Esophagus squamous epithelium (tissue), 5 donors: Measurements from ENCODE around the gene ANKRD42. TPM values are rescaled to one million over a fixed set of nuclear protein-coding genes. Genes with fewer than 3 reads are reported as not detected.

Experiments used
- DNase-seq: peaks from one replicate; lab custom pipeline; 2025; lab: John Stamatoyannopoulos, UW
- H3K27ac ChIP-seq, 4 donors: fragments of 200-600 bp; sonication (generic); one replicate each; pipeline ENCODE4 v1.5.1; 2016 to 2019; ENCODE audit warnings: mild to moderate bottlenecking in 1 of 4
- H3K27me3 ChIP-seq, 4 donors: fragments of 200-600 bp; sonication (generic); 1 replicate in 3 of 4; 2 replicates in 1 of 4; pipeline versions ENCODE4 v1.5.1 to v1.6.0; 2017 to 2021; ENCODE audit warnings: antibody characterized with exemption in 1 of 4
- H3K36me3 ChIP-seq, 3 donors: fragments of 200-600 bp; sonication (generic); one replicate each; pipeline ENCODE4 v1.5.1; 2016 to 2019
- H3K4me1 ChIP-seq, 3 donors: fragments of 200-600 bp; sonication (generic); one replicate each; pipeline ENCODE4 v1.5.1; 2017 to 2019
- H3K4me3 ChIP-seq, 4 donors: fragments of 200-600 bp; sonication (generic); 1 replicate in 3 of 4; 2 replicates in 1 of 4; pipeline ENCODE4 v1.5.1; 2016 to 2019; ENCODE audit warnings: mild to moderate bottlenecking in 2 of 4, moderate library complexity in 1 of 4
- H3K9me3 ChIP-seq, 3 donors: fragments of 200-600 bp; sonication (generic); one replicate each; pipeline ENCODE4 v1.5.1; 2016 to 2019
- CTCF ChIP-seq, 6 experiments: fragments of 450-650 bp in 4 of 6; fragments of 200-600 bp in 2 of 6; sonication (generic) in 2 of 6; IDR thresholded peaks; one replicate each; pipeline ENCODE4 v1.5.1; 2016 to 2019; ENCODE audit warnings: antibody characterized with exemption in 6 of 6, mild to moderate bottlenecking in 4 of 6, moderate library complexity in 4 of 6
- POLR2A ChIP-seq, 4 donors: fragments of 450-650 bp; IDR thresholded peaks; one replicate each; pipeline ENCODE4 v1.6.1; 2017; ENCODE audit warnings: antibody characterized with exemption in 4 of 4, mild to moderate bottlenecking in 4 of 4, moderate library complexity in 3 of 4
- WGBS, 2 donors: methylation state at CpG; one replicate each; pipeline ENCODE4 v1.1.5; 2018; 5-methylcytosine and 5-hydroxymethylcytosine counted together
- intact Hi-C: fragments of 100-400 bp; cut with DNase I; formaldehyde crosslinking; loops from one replicate; pipeline ENCODE4 v1.15.0; 2022
- small RNA-seq, 4 donors: library from RNA; depleted of rRNA; stranded (forward); fragments of <200 nt; gene quantifications; one replicate each; pipeline ENCODE3, GENCODE V24; 2016
- total RNA-seq, 4 donors: library from RNA; depleted of rRNA; stranded (reverse); fragments of >200 nt; gene quantifications; one replicate each; pipeline ENCODE4 v1.1.0, GENCODE V29; 2016
- donor health status: DM: yes; HTN: yes; CAD: no.

Gene ANKRD42
- total RNA-seq, 4 donors from 2014 or later, result 3.9 to 7.4 (median 5.2) TPM

DNA sequence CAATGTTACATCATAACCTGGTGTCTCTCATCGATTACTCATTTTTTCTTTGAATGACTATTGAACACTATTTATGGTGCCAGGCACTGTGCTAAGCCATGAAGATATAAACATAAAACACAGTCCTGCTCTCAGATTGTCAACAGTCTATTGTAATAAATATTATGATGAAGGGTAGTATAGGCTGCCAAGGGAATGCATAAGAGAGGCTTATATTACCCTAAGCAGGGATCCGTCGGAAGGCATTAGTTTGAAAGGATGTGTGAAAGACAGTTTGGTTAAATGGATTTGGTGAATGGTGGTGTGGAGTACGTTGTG lies 99.9 kb downstream of the ANKRD42 start:
- no peak for DNase-seq
- H3K9me3 ChIP-seq, result no peaks in the 10 kb centered on the region
- H3K4me3 ChIP-seq, result no peak overlapping the region
- WGBS, 2 donors, result 63 to 73% methylated on average over 4 of the region's 4 CpGs
- no peaks in the 10 kb centered on the region for H3K36me3 ChIP-seq
- no peaks in the 10 kb centered on the region for H3K4me1 ChIP-seq
- no peak for TF ChIP-seq CTCF (IDR thresholded peaks at IDR 0.05)
- TF ChIP-seq POLR2A (IDR thresholded peaks at IDR 0.05), result no peak
- H3K27me3 ChIP-seq, result no peaks in the 10 kb centered on the region
- intact Hi-C loops, result loop anchor here (10.0 kb wide), 1 partner anchor 521 kb away; no protein-coding TSS in a partner anchor
- no peak overlapping the region for H3K27ac ChIP-seq

DNA sequence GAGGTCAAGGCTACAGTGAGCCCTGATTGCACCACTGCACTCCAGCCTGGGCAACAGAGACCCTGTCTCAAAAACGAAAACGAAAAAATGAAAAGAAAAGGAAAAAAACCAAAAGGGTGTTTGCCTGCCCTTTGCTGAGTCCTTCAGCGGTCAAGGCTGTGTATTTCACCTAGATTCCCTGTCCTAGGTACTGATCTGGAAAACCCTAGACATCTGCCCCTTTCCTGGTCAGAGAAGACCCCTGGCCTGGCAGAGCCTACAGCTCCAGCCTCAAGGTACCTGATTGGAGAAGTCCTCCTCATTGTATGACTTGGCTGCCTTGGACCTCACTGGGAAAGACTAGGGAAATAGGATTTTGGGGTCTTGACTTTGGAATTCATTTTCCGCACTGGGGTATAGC lies 100.7 kb downstream of the ANKRD42 start:
- Histone ChIP-seq H3K4me3 (no peak overlapping the region), H3K36me3 (no peaks in the 10 kb centered on the region), H3K27ac (no peak overlapping the region), H3K9me3 (no peaks in the 10 kb centered on the region), H3K4me1 (no peaks in the 10 kb centered on the region), H3K27me3 (no peaks in the 10 kb centered on the region)
- WGBS, 2 donors, result 87 to 92% methylated on average over 4 of the region's 4 CpGs
- intact Hi-C loops, result loop anchor here (10.0 kb wide), 1 partner anchor 521 kb away; no protein-coding TSS in a partner anchor
- DNase-seq, result no peak
- TF ChIP-seq CTCF (IDR thresholded peaks at IDR 0.05) (no peak), POLR2A (IDR thresholded peaks at IDR 0.05) (no peak)

Small RNA genes within 50 kb of the gene (small RNA-seq; reads per million reads assigned to genes)
- 0 reads per million in 4 donors for gene AP000873.5

Other genes with a start within 250 kb of the ANKRD42 start
- gene RAB30, start 121.8 kb upstream of the ANKRD42 start, total RNA-seq, result 1 to 10 TPM; 2.2 to 8.7 (median 6.0) TPM
- gene PCF11, start 36.6 kb upstream of the ANKRD42 start, total RNA-seq, result 10 to 100 TPM; 33.6 to 64.1 (median 44.3) TPM
- 10 to 100 TPM; 17.8 to 35.0 (median 27.6) TPM for gene CCDC90B, start 92.7 kb downstream of the ANKRD42 start, total RNA-seq